Activated T-helper 17 cell treated with anti-CD3 and anti-CD28 coated beads, Interleukin-2, amount 50 U/mL, for 72 hours (primary cell): ENCODE measurements around the gene RNF175. TPM values are rescaled to one million over a fixed set of nuclear protein-coding genes. Genes with fewer than 3 reads are reported as not detected.

Experiments used
- ATAC-seq: fragments of 150-1000 bp; cut with Tn5 transposase; replicated peaks from 2 replicates; pipeline ENCODE4 v1.10.0; 2021; ENCODE audit warnings: mild to moderate bottlenecking, moderate library complexity
- H3K27ac Mint-ChIP-seq: one replicate; pipeline ENCODE4 v1.8.0; 2022; ENCODE audit warnings: mixed read lengths
- H3K27me3 Mint-ChIP-seq: one replicate; pipeline ENCODE4 v1.8.0; 2022; ENCODE audit warnings: mixed read lengths
- H3K36me3 Mint-ChIP-seq: one replicate; pipeline ENCODE4 v1.8.0; 2022; ENCODE audit warnings: low read depth, mild to moderate bottlenecking, mixed read lengths
- H3K4me1 Mint-ChIP-seq: one replicate; pipeline ENCODE4 v1.8.0; 2022; ENCODE audit warnings: mixed read lengths
- H3K4me3 Mint-ChIP-seq: one replicate; pipeline ENCODE4 v1.8.0; 2022; ENCODE audit warnings: mild to moderate bottlenecking, mixed read lengths
- H3K9me3 Mint-ChIP-seq: one replicate; pipeline ENCODE4 v1.8.0; 2022; ENCODE audit warnings: mixed read lengths
- total RNA-seq, 2 donors: library from RNA; stranded (reverse); gene quantifications; one replicate each; pipeline ENCODE4 v1.2.3, GENCODE V29; 2022

The RNF175 gene
- total RNA-seq, 2 donors from 2014 or later = 0.37 TPM; not detected in 1

DNA sequence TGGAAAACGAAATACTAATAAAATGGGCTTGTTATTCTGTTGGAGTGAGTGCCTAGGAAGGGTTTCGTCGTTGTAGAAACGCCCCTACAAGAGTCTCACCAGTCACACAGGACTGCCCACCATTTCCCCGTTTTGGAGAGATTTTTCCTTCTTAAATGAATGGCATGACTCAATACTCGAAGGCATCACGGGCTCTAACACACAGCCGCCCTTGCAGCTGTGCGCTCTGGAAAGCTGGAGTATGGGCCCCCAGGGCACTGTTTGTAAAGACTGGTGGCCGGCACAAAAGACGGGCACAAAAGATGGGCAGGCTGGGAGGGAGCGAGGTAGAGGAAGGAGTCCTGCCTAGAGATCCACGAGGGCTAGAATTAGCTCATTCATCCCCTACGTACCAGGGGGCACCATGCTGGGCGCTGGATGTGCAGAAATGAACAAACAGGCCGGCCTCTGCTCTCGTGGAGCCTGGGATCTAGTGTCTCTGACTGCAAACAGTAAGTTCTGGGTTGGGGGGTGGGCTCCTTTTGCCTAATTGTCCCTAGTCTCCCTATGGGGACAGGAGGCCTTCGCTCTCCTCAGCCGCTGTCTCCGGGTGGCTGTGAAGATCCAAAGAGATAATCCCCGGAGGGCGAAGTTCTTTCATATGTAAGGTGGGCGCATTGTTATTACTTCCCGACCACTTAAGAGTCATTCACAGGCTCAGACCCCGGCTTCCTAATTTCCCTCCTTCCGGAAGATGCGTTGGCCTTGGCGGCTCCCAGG is 30.1 kb upstream of the RNF175 start:
- Mint-ChIP-seq H3K9me3 (no peaks in the 10 kb centered on the region), H3K27ac (no peak overlapping the region), H3K4me3 (peak overlapping the region; percentile 15), H3K27me3 (peaks cover 76% of the 10 kb centered on the region), H3K4me1 (peaks cover 15% of the 10 kb centered on the region), H3K36me3 (peaks cover 5% of the 10 kb centered on the region)
- ATAC-seq = no peak

DNA sequence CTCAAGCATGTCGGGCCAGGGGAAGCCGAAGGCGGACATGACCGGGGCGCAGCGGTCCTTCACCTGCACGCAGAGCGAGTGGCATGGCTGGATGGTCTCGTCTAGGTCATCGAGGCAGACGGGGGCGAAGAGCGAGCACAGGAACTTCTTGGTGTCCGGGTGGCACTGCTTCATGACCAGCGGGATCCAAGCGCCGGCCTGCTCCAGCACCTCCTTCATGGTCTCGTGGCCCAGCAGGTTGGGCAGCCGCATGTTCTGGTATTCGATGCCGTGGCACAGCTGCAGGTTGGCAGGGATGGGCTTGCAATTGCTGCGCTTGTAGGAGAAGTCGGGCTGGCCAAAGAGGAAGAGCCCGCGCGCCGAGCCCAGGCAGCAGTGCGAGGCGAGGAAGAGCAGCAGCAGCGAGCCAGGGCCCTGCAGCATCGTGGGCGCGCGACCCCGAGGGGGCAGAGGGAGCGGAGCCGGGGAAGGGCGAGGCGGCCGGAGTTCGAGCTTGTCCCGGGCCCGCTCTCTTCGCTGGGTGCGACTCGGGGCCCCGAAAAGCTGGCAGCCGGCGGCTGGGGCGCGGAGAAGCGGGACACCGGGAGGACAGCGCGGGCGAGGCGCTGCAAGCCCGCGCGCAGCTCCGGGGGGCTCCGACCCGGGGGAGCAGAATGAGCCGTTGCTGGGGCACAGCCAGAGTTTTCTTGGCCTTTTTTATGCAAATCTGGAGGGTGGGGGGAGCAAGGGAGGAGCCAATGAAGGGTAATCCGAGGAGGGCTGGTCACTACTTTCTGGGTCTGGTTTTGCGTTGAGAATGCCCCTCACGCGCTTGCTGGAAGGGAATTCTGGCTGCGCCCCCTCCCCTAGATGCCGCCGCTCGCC is 28.8 kb upstream of the RNF175 start, which contains the start of gene SFRP2:
Gene SFRP2 (minus strand): TSS at position 671 of the 864 bp plus-strand sequence. CDS start 248 bp downstream, at position 423.
- H3K4me3 Mint-ChIP-seq = peak within 1 kb of the TSS; percentile 57
- H3K4me1 Mint-ChIP-seq = peaks cover 15% of the 10 kb centered on the region
- peaks cover 74% of the 10 kb centered on the region for H3K27me3 Mint-ChIP-seq
- no peak for ATAC-seq
- H3K9me3 Mint-ChIP-seq = no peaks in the 10 kb centered on the region
- H3K27ac Mint-ChIP-seq = no peak within 1 kb of the TSS
- peaks cover 5% of the 10 kb centered on the region for H3K36me3 Mint-ChIP-seq

- peaks cover 15% of the 10 kb centered on the region for H3K4me1 Mint-ChIP-seq
- H3K36me3 Mint-ChIP-seq = peaks cover 5% of the 10 kb centered on the region
- no peak for ATAC-seq
- H3K27me3 Mint-ChIP-seq = peaks cover 74% of the 10 kb centered on the region
- no peak overlapping the region for H3K27ac Mint-ChIP-seq
- peak overlapping the region; percentile 57 for H3K4me3 Mint-ChIP-seq
- H3K9me3 Mint-ChIP-seq = no peaks in the 10 kb centered on the region
Measured at GRCh38 chr4:153788051-153788412, 28.2 kb upstream of the RNF175 start.

DNA sequence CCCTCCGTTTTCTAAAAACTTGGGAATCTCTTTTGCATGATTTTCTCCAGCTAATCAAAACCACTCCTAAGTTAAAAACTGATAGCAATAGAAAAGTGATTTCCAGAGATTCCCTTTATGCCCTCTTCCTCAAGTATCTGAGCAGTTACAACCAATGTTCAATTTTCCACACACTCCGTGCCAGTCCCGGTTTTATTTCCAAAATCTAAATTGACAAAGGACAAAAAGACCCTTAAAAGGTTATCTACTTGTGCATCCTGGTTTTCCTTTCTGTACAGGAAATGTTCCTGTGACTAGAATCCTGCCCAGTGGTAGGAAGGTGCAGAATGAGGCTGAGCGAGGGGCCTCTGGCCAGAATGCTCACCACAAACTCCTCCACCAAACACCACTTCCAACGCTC is 27.8 kb upstream of the RNF175 start:
- peaks cover 74% of the 10 kb centered on the region for H3K27me3 Mint-ChIP-seq
- H3K4me1 Mint-ChIP-seq = peaks cover 12% of the 10 kb centered on the region
- peak overlapping the region; percentile 57 for H3K4me3 Mint-ChIP-seq
- H3K27ac Mint-ChIP-seq = no peak overlapping the region
- H3K9me3 Mint-ChIP-seq = no peaks in the 10 kb centered on the region
- peaks cover 5% of the 10 kb centered on the region for H3K36me3 Mint-ChIP-seq
- ATAC-seq = no peak

GRCh38 chr4:153787061-153787560 is 27.3 kb upstream of the RNF175 start:
- H3K36me3 Mint-ChIP-seq = peaks cover 5% of the 10 kb centered on the region
- H3K27me3 Mint-ChIP-seq = peaks cover 75% of the 10 kb centered on the region
- H3K9me3 Mint-ChIP-seq = no peaks in the 10 kb centered on the region
- no peak overlapping the region for H3K4me3 Mint-ChIP-seq
- H3K4me1 Mint-ChIP-seq = peaks cover 11% of the 10 kb centered on the region
- H3K27ac Mint-ChIP-seq = no peak overlapping the region
- no peak for ATAC-seq

DNA sequence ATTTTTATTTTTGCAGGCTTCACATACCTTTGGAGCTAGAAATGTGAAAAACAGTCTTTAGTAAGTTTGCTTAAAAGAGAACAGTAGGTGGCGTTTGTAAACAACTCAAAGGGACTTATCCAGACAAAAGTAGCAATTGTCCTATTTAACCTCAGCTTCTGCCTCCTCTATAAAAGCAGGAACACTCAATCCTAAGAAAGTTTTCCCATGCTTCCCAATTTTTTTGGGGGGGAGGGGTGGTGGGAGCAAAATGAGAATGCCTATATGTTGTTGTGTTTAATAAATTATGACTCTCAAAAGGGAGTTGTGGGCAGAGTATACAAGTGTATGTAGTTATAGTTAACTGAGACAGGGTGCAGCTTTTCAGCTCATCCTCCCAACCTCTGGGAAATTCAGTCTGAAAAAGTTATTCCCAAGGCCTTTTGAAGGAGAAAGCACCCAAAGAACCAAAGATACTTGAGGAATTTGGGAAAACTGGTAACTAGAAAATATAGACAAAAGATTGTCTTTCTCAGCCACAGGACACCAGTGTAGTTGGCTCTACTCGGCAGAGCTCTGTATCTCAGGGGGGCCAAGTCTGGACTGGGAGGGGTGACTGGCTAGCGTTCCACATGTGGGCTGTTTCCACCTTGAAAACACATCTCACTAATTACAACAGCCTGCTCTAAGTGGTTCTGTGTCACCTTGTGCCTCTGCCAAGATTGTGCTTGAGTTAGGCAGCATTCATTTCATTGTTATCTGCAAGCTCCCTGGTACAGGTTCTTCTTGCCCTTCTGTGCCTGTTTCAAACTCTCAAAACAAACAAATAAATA is 26.3 kb upstream of the RNF175 start:
- Mint-ChIP-seq H3K27ac (no peak overlapping the region), H3K9me3 (no peaks in the 10 kb centered on the region), H3K4me3 (no peak overlapping the region), H3K4me1 (peaks cover 8% of the 10 kb centered on the region), H3K36me3 (peaks cover 1% of the 10 kb centered on the region), H3K27me3 (peaks cover 73% of the 10 kb centered on the region)
- no peak for ATAC-seq

GRCh38 chr4:153784166-153784699 is 24.4 kb upstream of the RNF175 start:
- Mint-ChIP-seq H3K4me1 (peaks cover 8% of the 10 kb centered on the region), H3K27me3 (peaks cover 68% of the 10 kb centered on the region), H3K4me3 (no peak overlapping the region), H3K36me3 (no peaks in the 10 kb centered on the region), H3K9me3 (no peaks in the 10 kb centered on the region), H3K27ac (no peak overlapping the region)
- no peak for ATAC-seq

DNA sequence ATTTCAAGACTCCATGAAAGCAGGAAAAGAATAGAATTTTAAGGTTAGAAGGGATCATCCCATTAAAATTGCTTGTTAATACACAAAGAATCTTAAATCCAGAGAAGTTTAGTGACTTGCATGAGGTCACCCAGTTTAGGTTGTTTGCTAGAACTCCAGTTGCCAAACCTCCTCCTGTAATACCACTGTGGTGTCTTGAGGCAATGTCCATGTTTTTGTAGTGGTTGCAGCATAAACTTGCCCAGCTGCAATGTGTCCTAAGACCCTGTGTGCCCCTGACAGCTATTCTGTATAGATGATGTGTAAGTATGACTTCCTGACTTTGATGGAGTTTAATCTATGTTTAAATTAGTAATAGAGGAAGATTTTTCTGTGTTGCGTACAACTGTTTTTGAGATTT is 22.8 kb upstream of the RNF175 start:
- peaks cover 63% of the 10 kb centered on the region for H3K27me3 Mint-ChIP-seq
- H3K4me1 Mint-ChIP-seq = no peaks in the 10 kb centered on the region
- no peaks in the 10 kb centered on the region for H3K9me3 Mint-ChIP-seq
- no peak overlapping the region for H3K4me3 Mint-ChIP-seq
- no peak for ATAC-seq
- no peaks in the 10 kb centered on the region for H3K36me3 Mint-ChIP-seq
- no peak overlapping the region for H3K27ac Mint-ChIP-seq

GRCh38 chr4:153781717-153782416 is 22.0 kb upstream of the RNF175 start:
- H3K27me3 Mint-ChIP-seq = peaks cover 57% of the 10 kb centered on the region
- no peaks in the 10 kb centered on the region for H3K36me3 Mint-ChIP-seq
- no peaks in the 10 kb centered on the region for H3K9me3 Mint-ChIP-seq
- ATAC-seq = no peak
- H3K4me1 Mint-ChIP-seq = no peaks in the 10 kb centered on the region
- no peak overlapping the region for H3K4me3 Mint-ChIP-seq
- no peak overlapping the region for H3K27ac Mint-ChIP-seq

DNA sequence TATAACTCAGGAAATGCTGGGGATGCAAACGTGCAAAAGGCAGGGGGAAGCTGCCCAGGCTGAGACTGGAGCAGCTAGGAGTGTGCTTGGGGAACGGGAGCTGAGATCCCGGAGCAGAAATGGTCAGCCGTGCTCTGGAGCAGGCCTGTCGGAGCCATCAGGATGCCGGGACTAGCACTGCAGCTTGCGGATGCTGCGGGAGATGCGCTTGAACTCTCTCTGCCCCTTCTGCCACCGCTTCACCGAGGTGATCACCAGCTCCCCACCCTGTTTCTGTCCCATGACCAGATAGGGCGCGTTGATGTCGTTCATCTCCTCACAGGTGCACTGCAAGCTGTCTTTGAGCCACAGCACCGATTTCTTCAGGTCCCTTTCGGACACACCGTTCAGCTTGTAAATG is 21.5 kb upstream of the RNF175 start:
- no peak for ATAC-seq
- Mint-ChIP-seq H3K27ac (no peak overlapping the region), H3K9me3 (no peaks in the 10 kb centered on the region), H3K36me3 (no peaks in the 10 kb centered on the region), H3K4me1 (no peaks in the 10 kb centered on the region), H3K27me3 (peaks cover 57% of the 10 kb centered on the region), H3K4me3 (no peak overlapping the region)

DNA sequence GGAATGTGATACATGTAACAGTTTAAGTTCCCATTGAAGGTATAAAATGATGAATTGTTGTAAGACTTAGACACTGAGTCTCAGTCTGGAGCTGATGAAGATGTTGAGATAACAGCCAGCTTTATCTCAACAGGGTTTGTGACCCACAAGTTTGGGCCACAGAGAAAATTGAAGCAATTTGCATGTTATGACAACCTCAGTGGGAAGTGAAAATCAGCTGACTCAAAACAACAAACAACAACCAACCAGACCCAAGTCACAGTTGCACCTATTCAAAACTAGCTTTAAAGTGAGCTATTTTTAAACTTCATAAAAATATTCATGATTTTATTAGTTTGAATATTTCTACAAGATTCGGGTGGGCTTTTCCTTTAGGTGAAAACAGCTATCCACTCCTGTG is 21.1 kb upstream of the RNF175 start:
- H3K36me3 Mint-ChIP-seq = no peaks in the 10 kb centered on the region
- peaks cover 57% of the 10 kb centered on the region for H3K27me3 Mint-ChIP-seq
- H3K4me1 Mint-ChIP-seq = no peaks in the 10 kb centered on the region
- no peak overlapping the region for H3K4me3 Mint-ChIP-seq
- no peak for ATAC-seq
- H3K9me3 Mint-ChIP-seq = no peaks in the 10 kb centered on the region
- no peak overlapping the region for H3K27ac Mint-ChIP-seq

DNA sequence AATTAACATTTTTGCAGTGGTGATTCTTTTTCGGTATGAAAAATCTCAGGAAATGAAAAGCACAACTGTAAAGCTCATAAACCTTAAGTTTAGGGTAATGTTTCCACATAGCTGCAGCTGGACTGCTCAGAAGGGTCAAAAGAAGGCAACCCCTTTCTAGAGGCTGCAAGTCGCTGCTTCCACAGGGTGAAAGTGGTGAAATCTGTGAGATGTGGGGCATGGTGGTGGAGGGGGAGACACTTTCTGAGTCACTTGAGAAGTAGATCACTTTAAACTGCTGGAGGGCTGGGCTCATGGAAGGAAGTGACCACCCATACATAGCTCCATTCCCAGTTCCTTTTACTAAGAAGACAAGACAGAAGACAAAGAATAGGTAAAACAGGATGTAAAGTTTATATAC is 20.4 kb upstream of the RNF175 start:
- no peaks in the 10 kb centered on the region for H3K9me3 Mint-ChIP-seq
- ATAC-seq = no peak
- peaks cover 57% of the 10 kb centered on the region for H3K27me3 Mint-ChIP-seq
- H3K36me3 Mint-ChIP-seq = no peaks in the 10 kb centered on the region
- H3K4me1 Mint-ChIP-seq = no peaks in the 10 kb centered on the region
- H3K4me3 Mint-ChIP-seq = no peak overlapping the region
- no peak overlapping the region for H3K27ac Mint-ChIP-seq

DNA sequence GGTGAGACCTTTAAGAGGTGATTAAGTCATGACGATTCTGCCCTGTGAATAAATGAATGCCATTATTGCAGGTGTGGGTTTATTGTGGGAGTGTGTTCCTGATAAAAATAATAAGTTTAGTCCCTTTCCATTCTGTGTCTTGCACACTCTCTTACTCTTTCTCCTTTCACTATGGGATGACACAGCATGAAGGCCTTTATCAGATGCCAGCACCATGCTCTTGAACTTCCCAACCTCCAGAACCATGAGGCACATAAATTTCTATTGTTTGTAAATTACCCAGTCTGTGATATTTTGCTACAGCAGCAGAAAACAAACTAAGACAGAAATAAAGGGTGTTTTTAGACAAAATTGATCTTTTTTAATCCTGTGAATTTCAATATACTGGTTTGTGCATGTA is 18.6 kb upstream of the RNF175 start:
- Mint-ChIP-seq H3K9me3 (no peaks in the 10 kb centered on the region), H3K27me3 (peaks cover 50% of the 10 kb centered on the region), H3K4me3 (no peak overlapping the region), H3K4me1 (no peaks in the 10 kb centered on the region), H3K36me3 (no peaks in the 10 kb centered on the region), H3K27ac (no peak overlapping the region)
- ATAC-seq = no peak
